ENCODE results near the gene PTPRG.

Gene PTPRG

DNA sequence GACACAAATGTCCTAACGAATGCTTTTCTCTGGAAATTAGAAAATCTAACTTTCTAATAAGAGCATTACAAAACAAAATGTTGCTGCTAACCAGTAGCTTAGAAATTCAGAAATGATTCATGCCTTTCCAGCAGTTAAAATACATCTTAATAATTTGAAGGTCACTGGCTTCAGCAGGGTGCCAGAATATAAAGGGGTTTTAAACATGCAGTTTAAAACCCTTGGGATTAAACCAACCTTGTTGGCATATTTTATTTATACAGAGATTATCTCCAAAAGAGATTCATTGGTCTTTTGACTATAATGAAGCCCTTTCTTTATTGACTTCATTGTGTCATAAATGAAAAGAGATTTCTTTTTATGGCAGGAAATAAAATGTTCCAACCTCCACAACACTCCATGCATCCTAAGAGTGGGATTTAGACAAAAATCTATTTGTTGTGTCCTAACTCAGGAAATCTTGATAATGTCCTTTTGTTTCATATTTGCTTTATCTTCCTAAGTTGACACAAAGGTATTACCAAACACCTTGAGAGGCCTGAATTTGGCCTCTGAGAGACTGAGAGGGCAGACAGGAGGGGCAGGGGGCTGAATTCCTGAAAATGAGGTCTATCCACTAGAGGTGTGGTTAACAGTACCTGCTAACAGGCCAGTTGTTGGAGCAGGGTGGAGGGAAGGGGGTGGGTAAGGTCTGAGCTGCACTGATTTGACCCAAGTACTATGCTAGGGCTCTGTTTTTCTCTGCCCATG is 687.5 kb downstream of the PTPRG start:
- no peak for DNase-seq

DNA sequence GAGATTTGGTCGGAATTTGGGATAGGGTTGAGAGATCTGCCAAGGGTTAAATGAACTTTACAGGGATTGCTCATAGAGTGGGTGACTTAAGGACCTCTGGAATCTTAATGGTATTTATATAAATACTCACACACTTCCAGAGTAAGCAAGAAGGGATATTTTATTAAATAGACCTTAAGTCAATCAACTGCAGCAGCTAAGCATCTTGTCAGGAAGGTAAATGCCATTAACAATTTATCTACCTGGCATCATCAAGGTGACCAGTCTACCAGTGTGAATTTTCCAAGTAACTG is 688.1 kb downstream of the PTPRG start:
- DNase-seq = no peak

DNA sequence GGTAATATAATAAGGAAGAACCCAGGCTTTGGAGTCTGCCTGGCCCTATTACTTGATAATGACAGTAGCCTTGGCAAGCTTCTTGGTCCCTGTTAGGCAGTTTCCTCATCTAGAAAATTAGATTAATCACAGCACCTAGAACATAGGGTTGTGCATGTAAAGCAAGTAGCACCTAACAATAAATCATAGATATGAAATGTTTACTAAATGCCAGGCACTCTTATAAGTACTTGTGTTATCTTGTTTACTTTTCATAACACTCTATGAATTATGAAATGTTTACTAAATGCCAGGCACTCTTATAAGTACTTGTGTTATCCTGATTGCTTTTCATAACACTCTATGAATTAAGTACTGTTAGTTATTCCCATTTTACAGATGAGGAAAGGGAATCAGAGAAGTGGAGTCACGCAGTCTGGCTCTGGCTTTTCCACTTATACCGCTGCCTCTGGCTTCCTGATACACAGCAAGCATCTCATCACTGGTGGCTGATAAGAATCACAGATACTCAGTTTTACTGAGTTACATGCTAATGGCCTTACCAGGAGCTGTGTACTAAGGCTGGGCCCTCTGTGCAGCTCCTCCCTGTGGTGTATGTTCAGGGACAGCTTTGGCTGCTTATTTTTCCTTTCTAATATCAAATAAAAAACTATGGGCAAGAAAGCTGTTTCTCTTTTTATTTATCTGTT is 688.6 kb downstream of the PTPRG start:
- DNase-seq = no peak

DNA sequence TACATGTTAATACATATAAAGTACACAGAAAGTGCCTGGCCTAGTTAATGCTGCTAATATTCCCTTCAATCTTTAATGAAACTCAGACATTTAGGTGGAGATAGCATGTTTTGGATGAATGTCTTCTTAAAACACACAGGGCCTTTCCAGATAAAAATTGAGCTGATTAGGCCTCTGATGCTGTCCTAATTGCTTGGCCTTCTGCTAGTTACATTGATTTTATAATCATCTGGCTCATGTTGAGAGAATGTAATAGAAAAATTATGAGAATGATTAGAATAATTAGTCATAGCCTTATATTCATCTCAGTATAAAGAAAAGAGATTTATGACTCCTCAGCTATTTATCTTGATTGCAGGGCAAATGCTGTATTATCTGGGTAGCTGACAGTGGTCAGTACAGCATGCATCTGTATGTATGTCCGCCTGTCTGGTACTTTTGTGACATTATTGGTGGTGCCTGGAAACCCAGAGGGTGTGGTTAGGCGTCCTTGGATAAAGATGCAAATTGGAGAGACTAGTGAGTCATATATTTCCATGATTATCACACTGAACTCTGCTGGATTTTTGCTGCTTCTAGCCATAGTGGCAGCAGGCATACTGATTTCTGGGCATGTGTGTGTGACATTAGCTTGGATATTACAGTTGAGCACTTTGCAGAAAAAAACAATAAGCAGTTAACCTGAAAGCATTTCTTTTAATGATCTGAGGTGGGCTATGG is 691.2 kb downstream of the PTPRG start:
- no peak for DNase-seq

- DNase-seq = no peak
Observed at GRCh38 chr3:62253971-62254370, 692.6 kb downstream of the PTPRG start.

- no peak for DNase-seq
Observed at GRCh38 chr3:62255758-62256157, 694.4 kb downstream of the PTPRG start.

DNA sequence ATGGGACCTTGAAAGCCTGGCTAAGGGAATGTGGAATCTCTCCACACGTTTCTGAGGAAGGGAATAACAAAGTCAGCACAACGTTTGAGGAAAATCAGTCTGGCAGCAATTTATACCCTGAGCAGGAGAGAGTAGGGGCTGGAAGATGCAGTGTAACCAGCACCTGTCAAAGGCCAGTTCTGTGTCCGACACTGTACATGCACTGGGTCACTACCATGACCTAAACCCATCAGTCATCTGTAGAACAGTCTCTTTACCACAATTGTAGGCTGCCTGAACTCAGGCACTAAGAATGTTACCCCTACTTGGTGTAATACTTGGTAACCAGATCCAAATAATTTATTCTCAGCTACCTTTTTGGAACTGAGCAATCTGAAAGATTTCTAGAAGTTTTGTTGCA is 698.6 kb downstream of the PTPRG start:
- DNase-seq = no peak

- no peak for DNase-seq
Observed at GRCh38 chr3:62260655-62261054, 699.3 kb downstream of the PTPRG start.

DNA sequence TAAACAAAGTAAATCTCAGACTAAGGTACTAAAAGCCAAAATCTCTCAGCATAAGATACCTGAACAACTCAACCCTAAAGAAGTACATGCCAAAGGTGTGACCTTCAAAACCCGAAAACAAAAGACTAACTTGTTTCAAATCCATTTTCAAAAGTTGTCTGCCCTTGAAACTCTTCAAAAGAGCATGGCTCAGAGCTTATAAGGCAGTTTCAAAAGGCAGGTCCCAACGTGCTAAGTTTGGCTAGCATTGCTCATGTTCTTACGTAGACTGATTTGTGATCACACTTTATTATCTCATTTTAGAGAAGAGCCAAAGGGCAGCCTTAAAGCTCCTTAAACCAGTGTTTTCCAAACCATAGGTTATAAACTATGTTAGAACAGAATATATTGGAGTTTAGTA is 699.8 kb downstream of the PTPRG start:
- DNase-seq = no peak

DNA sequence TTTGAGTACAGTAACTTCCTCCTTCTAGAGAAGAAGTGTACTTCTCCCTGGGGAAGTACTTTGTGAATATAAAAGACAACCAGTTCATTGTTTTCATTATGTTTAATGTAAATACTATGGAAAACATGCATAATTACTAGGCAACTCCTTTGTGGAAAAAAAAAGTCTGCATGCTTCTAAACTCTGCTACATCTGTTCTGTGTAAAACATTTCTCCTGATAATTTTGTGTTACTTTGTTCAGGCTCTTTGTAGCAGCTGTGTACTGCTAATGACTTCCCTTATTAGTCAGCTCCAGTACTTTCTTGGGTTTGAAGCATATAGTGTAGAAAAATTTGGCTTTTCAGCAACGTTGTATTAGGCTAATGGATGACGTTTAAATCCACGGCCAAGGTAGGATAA is 700.4 kb downstream of the PTPRG start:
- peak in 1 of 4 experiments; percentile 2 for DNase-seq

GRCh38 chr3:62265528-62265927 is 704.2 kb downstream of the PTPRG start:
- DNase-seq = no peak

DNA sequence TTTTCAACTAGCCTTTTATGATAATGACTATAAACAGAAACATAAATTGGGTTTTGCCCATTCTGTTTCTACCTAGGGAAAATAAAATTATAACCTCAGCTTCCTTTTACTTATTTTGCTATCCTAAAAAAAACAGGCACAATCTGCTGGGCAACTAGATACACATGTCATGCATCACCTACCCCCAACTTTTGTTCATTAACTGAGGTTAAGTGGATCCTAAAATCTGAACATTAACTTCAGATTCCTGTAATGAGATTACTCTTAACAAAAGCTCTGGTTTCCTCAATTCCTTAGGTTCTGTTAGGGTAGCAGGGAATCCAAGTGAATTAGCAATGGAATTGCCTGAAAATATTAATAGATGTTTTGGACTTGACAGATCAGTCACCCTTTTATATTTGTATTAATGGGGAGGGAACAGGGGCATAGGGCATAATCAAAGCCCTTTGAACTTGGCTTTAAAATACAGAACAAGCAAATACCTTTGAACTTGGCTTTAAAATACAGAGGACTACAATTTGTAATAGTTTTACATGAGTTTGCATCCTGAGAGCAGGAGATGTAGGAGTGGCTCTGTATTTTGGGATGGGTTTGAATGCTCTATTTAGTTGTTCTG is 705.4 kb downstream of the PTPRG start:
- DNase-seq = no peak

- DNase-seq = no peak
Observed at GRCh38 chr3:62276658-62277180, 715.3 kb downstream of the PTPRG start.

GRCh38 chr3:62277450-62277849 is 716.1 kb downstream of the PTPRG start:
- DNase-seq = no peak

GRCh38 chr3:62277986-62278385 is 716.6 kb downstream of the PTPRG start:
- DNase-seq = no peak

- no peak for DNase-seq
Observed at GRCh38 chr3:62281726-62282125, 720.4 kb downstream of the PTPRG start.

- no peak for DNase-seq
Observed at GRCh38 chr3:62284442-62284841, 723.1 kb downstream of the PTPRG start.

DNA sequence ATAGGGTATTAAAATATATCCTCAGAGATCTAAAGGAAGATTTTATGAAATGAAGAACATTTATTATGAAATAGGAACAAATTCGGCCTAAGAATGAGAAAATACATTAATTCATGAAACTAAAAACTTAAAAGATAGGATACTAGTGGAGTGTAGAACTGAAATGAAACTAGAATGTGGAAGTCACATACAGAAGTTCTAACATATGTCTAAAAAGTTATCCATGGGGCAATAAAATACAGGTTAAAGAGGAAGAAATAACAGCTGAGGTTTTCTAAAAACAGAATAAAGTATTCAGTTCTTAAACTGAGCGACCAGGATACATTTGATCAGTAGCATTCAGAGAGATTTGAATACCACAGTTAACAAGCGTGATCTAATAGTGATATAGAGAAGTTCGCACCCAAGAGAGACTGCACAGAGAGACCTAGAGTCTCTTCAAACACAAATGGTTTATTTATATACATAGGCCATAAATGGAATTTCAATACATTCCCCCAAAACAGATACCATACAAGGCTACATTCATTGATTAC is 726.1 kb downstream of the PTPRG start:
- DNase-seq = peak in 2 of 4 experiments; percentile 53 to 58

DNA sequence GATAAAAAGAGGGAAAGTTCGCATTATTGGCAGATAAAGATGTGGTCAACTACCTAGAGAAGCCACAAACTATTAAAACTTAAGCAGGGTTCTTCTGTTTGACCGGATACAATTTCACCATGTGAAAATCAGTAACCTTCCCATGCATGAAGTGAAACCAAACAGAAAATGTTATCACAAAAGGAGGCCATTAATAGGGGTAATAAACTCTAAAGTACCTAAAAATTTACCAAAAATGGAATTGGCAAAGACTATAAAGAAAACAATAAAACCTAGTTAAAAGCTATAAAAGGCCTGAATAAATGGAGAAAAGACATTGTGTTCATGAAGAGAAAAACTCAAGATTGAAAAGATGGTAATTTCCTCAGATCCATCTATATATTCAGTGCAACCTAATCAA is 728.6 kb downstream of the PTPRG start:
- DNase-seq = no peak

- DNase-seq = peak in 3 of 4 experiments; percentile 5 to 38 (median 29)
Observed at GRCh38 chr3:62293051-62293780, 731.8 kb downstream of the PTPRG start.

DNA sequence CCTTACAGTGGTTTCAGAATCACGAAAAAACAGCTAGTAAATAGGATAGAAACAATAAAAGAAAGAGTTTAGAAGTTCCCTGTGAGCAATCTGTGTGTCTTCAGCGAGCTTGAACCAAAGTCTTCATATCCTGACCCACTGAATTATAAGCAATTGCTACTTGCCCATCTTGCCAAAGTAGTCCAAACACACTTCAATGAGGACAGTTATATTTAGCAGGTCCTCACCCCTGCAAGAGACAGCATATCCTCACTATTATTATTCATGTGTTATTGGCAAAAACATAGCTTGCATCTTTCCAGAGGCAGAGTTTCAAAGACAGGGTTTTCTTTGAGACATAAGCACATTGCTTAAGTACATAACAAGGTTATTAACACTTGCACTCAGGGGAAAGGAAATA is 734.2 kb downstream of the PTPRG start:
- no peak for DNase-seq

DNA sequence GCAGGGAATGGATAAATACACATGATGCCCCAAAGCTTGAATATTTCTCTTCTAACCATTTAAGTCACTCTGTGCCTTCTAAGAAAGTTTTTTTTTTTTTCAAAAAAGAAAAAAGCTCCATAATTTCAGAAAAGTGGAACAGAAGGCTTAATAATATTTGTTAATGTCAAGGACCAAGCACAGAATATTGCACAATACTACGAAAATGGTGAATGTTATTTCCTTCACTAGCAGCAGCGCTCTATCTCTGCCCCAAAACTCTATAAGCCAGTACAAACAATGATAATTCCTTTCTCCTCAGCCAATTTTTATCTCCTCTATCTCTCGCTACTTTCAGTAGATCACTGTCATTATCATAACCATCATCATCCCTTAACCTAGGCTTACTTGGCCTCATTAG is 739.2 kb downstream of the PTPRG start:
- no peak for DNase-seq

All from suppressor macrophage (primary cell).